NCI-H2029 treated with DMSO at 0.1 percent for 48 hours (cell line): Measurements from ENCODE around the gene KLHDC7B.

ENCODE experiments used
- DNase-seq: peaks from one replicate; lab custom pipeline; 2025; lab: John Stamatoyannopoulos, UW

KLHDC7B gene

GRCh38 chr22:50573491-50574382 lies 28.0 kb downstream of the KLHDC7B start:
- no peak for DNase-seq

GRCh38 chr22:50574383-50574755 lies 28.7 kb downstream of the KLHDC7B start:
- DNase-seq, result no peak

- no peak for DNase-seq
Measured at GRCh38 chr22:50575426-50575941, 29.8 kb downstream of the KLHDC7B start.

DNA sequence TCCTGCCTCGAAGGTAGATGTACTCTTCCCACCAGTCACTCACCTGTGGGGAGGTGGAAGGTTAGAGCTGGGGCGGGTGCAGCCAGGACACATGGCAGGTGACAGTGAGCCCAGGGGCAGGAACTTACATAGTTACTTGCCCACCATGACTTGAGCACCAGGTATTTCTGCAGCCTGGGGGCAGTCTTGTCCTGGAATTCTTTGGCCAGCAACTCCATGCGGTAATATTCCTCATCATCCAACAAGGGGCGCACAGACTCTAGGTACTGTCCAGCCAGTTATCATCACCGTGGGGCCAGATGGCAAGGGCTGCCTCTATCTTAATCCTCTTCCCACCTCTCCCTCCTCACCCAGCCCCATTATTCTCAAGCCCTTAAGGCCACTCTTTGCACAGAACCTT lies 30.4 kb downstream of the KLHDC7B start:
- DNase-seq, result no peak

DNA sequence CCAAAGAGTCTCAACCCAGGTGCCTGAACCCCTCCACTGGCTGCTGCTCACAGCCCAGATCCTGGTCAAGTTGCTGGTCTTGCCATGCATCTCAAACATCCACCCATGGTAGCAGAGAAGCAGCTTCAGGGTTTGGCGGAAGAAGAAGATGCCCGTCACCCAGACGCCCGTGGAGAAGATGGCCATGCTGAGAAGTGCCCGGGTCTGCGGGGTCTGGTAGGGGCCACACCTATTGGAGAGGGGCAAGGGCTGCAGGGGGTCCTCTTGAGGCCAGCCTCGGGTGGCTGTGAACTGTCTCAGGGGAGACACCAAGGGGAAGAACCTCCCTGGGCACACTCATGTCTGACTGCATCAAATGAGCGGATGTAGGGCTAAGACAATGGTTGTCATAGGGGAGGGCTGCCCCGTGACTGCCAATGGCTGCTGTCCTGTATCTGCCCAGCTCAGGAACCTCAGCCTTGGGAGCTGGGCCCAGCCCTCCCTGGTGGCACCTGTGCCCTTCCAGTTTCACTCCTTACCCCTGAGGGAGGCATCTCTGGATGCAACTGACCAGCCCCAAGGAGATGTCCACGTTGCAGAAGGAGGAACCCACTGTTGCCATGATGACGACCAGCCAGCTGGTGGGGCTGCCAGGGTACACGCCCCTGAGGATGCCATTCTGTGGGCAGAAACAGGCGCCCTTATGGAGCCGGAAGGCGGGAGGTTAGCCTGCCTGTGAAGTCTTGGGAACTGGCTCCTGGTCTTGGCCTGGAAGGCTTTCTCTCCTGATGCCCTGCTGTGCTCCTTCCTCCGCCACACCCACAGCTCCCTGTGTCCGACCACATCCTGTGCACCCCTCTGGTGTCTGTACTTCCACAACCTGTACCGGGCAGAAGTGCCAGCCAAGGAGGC lies 31.4 kb downstream of the KLHDC7B start:
- no peak for DNase-seq

DNA sequence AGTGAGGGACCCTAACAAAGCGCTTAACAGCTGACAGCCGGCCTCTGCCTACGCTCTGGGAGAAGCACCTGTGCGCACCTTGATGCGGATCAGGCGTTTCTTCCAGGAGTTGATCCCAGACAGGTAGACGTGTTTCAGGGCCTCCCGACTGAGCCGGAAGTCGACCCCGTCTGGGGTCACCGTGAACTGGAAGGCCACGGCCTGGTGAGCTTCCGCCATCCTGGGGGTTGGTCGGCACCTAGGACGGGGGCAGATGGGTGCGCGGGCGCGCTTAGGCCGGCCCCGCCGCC lies 31.9 kb downstream of the KLHDC7B start:
- no peak for DNase-seq

- DNase-seq, result no peak
Measured at GRCh38 chr22:50577987-50578775, 32.5 kb downstream of the KLHDC7B start, which contains the start of gene CPT1B. Gene CPT1B, minus strand, starts transcription at chr22:50578427. Its CDS starts 512 bp downstream, at chr22:50577915.

- no peak for DNase-seq
Measured at GRCh38 chr22:50578776-50579310, 33.1 kb downstream of the KLHDC7B start.

DNA sequence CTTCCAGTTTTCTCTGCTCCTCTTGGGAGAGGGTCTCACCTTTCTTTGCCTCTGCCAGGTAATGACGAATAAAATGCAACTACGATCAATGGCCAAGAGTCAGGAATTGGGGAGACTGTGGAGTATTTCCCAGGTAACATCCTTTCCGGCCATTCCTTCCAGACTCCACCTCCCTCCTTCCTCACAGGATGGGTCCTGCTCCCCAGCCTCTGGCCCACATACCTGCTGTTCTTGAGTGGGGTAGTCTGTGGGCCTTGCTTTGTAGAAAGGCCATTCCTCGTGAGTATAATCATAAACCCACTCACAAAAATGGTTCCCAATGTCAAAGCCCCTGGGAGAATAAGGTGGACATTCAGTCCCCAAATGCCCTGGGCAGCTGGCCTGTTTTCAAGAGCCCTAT lies 34.1 kb downstream of the KLHDC7B start:
- no peak for DNase-seq

- DNase-seq, result no peak
Measured at GRCh38 chr22:50581031-50581949, 35.6 kb downstream of the KLHDC7B start.

- no peak for DNase-seq
Measured at GRCh38 chr22:50581950-50582492, 36.3 kb downstream of the KLHDC7B start.

- DNase-seq, result peak; percentile 84
Measured at GRCh38 chr22:50582493-50583293, 37.0 kb downstream of the KLHDC7B start, which contains the start of gene CHKB. Gene CHKB, minus strand, starts transcription at chr22:50582849. Its CDS starts 68 bp downstream, at chr22:50582781.

GRCh38 chr22:50583294-50583861 lies 37.7 kb downstream of the KLHDC7B start:
- DNase-seq, result no peak

DNA sequence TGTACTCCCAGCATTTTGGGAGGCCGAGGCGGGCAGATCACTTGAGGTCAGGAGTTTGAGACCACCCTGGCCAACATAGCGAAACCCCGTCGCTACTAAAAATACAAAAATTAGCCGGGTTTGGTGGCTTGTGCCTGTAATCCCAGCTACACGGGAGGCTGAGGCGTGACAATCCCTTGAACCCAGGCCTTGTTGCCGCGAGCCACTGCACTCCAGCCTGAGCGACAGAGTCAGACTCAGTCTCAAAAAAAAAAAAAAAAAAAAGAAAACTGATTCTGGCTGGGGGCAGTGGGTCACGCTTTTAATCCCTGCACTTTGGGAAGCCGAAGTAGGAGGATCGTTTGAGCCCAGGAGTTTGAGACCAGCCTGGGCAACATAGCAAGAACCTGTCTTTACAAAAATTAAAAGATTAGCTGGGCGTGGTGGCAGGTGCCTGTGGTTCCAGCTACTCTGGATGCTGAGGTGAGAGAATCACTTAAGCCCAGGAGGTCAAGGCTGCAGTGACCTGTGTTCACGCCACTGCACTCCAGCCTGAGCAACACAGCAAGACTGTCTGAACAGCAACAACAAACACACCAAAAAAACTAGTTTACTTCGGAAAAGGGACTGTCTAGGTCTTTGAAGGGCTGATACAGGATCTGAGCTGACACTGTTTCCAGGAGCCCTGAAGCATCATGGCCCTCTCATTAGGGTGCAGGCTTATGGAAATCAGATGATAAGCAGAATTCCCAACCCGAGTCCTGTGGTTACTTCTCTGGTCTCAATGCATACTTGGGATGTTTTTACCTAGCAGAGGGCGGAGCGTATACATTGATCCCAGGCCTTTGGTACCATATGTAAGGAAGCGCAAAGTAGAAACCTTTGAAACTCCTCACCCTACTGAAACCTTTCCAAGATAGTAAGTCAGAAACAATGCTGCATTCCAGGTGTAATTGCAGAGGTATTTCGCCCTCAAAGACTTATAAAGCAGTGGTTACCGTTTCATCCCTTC lies 38.7 kb downstream of the KLHDC7B start:
- DNase-seq, result no peak

DNA sequence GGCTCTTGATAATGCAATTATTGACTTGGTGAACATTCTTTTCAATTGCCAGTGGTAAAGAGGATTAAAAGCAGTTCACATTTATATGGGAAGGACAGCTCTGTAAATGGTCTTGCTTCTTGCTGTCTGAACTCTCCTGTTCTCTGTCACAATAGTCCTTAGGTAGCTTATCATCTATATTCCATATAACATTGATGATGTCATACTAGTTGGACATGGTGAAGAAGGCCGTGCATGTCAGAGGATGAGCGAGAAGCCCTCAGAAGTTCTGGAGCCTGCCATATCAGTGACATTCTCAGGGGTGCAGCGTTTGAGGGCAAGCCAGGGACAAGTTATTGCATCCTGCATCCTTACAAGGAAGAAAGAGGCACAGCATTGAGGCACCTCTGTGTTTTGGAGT lies 39.5 kb downstream of the KLHDC7B start:
- DNase-seq, result no peak

DNA sequence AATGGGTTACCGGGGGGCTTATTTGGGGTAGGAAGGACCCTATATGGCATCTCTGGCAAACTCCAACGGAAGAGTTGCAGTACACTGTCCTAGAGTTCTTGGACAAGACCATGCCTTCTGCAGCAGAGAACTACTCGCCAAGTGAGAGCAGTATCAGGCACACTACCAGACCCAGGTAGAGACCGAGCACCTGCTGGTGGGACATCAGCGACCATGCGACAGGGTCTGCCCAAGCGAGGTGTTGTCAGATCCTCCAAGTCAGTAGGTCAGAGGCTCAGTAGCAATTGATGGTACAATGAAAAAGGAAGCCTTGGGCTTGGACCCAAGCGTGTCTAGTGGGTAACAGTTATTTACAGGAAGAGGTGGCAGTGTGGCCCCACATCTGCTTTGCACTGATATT lies 40.1 kb downstream of the KLHDC7B start:
- DNase-seq, result no peak

GRCh38 chr22:50586416-50586815 lies 40.7 kb downstream of the KLHDC7B start:
- no peak for DNase-seq

DNA sequence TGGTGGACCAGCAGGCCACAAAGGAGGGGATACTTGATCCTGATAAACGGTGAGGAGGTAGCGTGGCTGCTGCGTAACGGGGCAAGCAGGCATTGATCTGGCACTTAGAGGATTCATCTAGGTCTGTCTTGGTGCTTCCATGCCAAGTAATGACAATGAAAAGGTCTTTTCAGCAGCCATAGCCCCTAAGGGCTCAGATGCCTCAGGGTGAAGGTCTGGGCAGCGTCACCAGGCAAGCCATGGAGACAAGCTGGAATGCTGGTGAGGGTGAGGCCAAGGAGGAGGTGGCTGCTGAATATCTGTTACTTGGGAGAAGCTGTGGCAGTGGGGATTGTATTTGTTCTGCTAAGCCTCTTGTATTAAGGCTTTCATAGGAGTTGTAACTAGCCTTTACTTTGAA lies 41.7 kb downstream of the KLHDC7B start:
- DNase-seq, result no peak
